Endothelial cell of umbilical vein (primary cell): Measurements from ENCODE around the gene CLDN15. TPM values are rescaled to one million over a fixed set of nuclear protein-coding genes. Genes with fewer than 3 reads are reported as not detected.
A peak's percentile ranks its signal among the peaks of the same experiment; 100 is the strongest.

Source experiments
- BruUV-seq: library from RNA; stranded (reverse); fragments of 400-500 nt; replicated peaks from 2 replicates; lab custom pipeline; 2021; lab: Mats Ljungman, UMichigan
- CTCF ChIA-PET: fragments of 300-600, 350-600 bp; sonication (Branson Sonifier 250); formaldehyde crosslinking; loops from one replicate; lab custom pipeline; 2021; ENCODE audit warnings: antibody characterized with exemption, inconsistent platforms; lab: Charles Lee
- POLR2A ChIA-PET: fragments of 300-600, 350-600 bp; sonication (Branson Sonifier 250); formaldehyde crosslinking; loops from one replicate; lab custom pipeline; 2021; ENCODE audit warnings: antibody characterized with exemption, inconsistent platforms; lab: Charles Lee
- DNase-seq: peaks from one replicate; pipeline ENCODE4 v3.0.0-alpha.2; 2011; ENCODE audit warnings: low read depth, low spot score
- FAIRE-seq: peaks from 2 replicates; lab custom pipeline; 2011; peaks lifted over from hg19 to GRCh38; lab: Jason Lieb, UNC
- H2AFZ ChIP-seq: 2 replicates; pipeline ENCODE4 v1.6.0; 2012; ENCODE audit warnings: low read depth, low read length, control low read depth, inconsistent platforms
- H3K27ac ChIP-seq: 2 replicates; pipeline ENCODE4 v1.5.1; 2011; ENCODE audit warnings: low read depth, mild to moderate bottlenecking, control low read depth, low read length, moderate library complexity; ENCODE audit not compliant: insufficient read depth
- H3K27me3 ChIP-seq, 2 experiments: 2 replicates each; pipeline versions ENCODE4 v1.6.0 to v1.6.1; 2011; ENCODE audit warnings: low read length in 2 of 2, mixed read lengths in 1 of 2; ENCODE audit not compliant: control insufficient read depth in 2 of 2, insufficient read depth in 2 of 2
- H3K36me3 ChIP-seq, 2 experiments: 2 replicates in 1 of 2; 3 replicates in 1 of 2; pipeline ENCODE4 v1.5.1; 2011; ENCODE audit warnings: low read length in 2 of 2, mild to moderate bottlenecking in 1 of 2, moderate library complexity in 1 of 2; ENCODE audit not compliant: control insufficient read depth in 2 of 2, insufficient read depth in 2 of 2; ENCODE audit errors: extremely low read depth in 1 of 2
- H3K4me1 ChIP-seq: 3 replicates; pipeline ENCODE4 v1.5.1; 2011; ENCODE audit warnings: mild to moderate bottlenecking, low read length; ENCODE audit not compliant: control insufficient read depth, insufficient read depth; ENCODE audit errors: extremely low read depth
- H3K4me2 ChIP-seq: 2 replicates; pipeline ENCODE4 v1.6.1; 2011; ENCODE audit warnings: low read length, control low read depth, mixed read lengths; ENCODE audit not compliant: insufficient read depth
- H3K4me3 ChIP-seq, 3 experiments: fragments of 200-600 bp in 1 of 3; sonication (generic), shearing (Covaris generic) in 1 of 3; replicated peaks in 1 of 3; 2 replicates each; pipeline ENCODE4 v1.5.1; 2011 to 2016; ENCODE audit warnings: control low read depth in 3 of 3, low read length in 3 of 3, mild to moderate bottlenecking in 2 of 3, inconsistent platforms in 1 of 3, low read depth in 1 of 3, moderate library complexity in 1 of 3; ENCODE audit not compliant: insufficient read depth in 1 of 3
- H3K79me2 ChIP-seq: 2 replicates; pipeline ENCODE4 v1.6.0; 2012; ENCODE audit warnings: low read length, inconsistent platforms; ENCODE audit not compliant: control insufficient read depth, insufficient read depth
- H3K9ac ChIP-seq: replicated peaks from 2 replicates; pipeline ENCODE3; 2011; ENCODE audit warnings: low read length, control low read depth; ENCODE audit not compliant: insufficient read depth; ENCODE audit errors: extremely low read depth
- H3K9me1 ChIP-seq: replicated peaks from 3 replicates; pipeline ENCODE4 v1.6.0; 2011; ENCODE audit warnings: mild to moderate bottlenecking, low read length; ENCODE audit not compliant: control insufficient read depth, insufficient read depth; ENCODE audit errors: extremely low read depth
- H3K9me3 ChIP-seq: replicated peaks from 2 replicates; pipeline ENCODE4 v1.5.1; 2012; ENCODE audit warnings: low read length, inconsistent platforms; ENCODE audit not compliant: control insufficient read depth, insufficient read depth
- H4K20me1 ChIP-seq: replicated peaks from 2 replicates; pipeline ENCODE3; 2011; ENCODE audit warnings: mild to moderate bottlenecking, low read length; ENCODE audit not compliant: control insufficient read depth, insufficient read depth; ENCODE audit errors: extremely low read depth
- CTCF ChIP-seq, 2 donors: IDR thresholded peaks; 1 replicate in 1 of 2; 2 replicates in 1 of 2; pipeline ENCODE4 v1.5.1; 2011; ENCODE audit warnings: low read length in 2 of 2, mild to moderate bottlenecking in 2 of 2, moderate library complexity in 2 of 2, control low read depth in 1 of 2, inconsistent platforms in 1 of 2, low read depth in 1 of 2; ENCODE audit not compliant: insufficient read depth in 1 of 2; ENCODE audit errors: extremely low read depth in 1 of 2
- EZH2 ChIP-seq: IDR thresholded peaks from 2 replicates; pipeline ENCODE4 v1.6.1; 2012; ENCODE audit warnings: borderline replicate concordance, low read depth, mild to moderate bottlenecking, moderate library complexity, low read length, inconsistent platforms; ENCODE audit not compliant: severe bottlenecking
- FOS ChIP-seq: IDR thresholded peaks from 2 replicates; pipeline ENCODE4 v1.6.1; 2011; ENCODE audit warnings: mild to moderate bottlenecking, low read length, moderate library complexity, borderline replicate concordance; ENCODE audit not compliant: insufficient read depth
- GATA2 ChIP-seq: IDR thresholded peaks from 2 replicates; pipeline ENCODE4 v1.7.0; 2011; ENCODE audit warnings: low read depth, mild to moderate bottlenecking, moderate library complexity, mixed read lengths, low read length; ENCODE audit not compliant: insufficient read length, insufficient read depth
- JUN ChIP-seq: IDR thresholded peaks from 2 replicates; pipeline ENCODE4 v1.6.1; 2011; ENCODE audit warnings: borderline replicate concordance, low read depth; ENCODE audit not compliant: insufficient read length, insufficient read depth
- MAX ChIP-seq: IDR thresholded peaks from 2 replicates; pipeline ENCODE4 v1.6.1; 2011; ENCODE audit not compliant: insufficient read depth, insufficient read length
- MYC ChIP-seq: IDR thresholded peaks from one replicate; pipeline ENCODE4 v1.6.1; 2011; ENCODE audit warnings: mild to moderate bottlenecking, low read depth, low read length
- POLR2A ChIP-seq: IDR thresholded peaks from 2 replicates; pipeline ENCODE4 v1.6.1; 2012; ENCODE audit warnings: low read depth, mild to moderate bottlenecking, control low read depth, low read length
- POLR2AphosphoS5 ChIP-seq: IDR thresholded peaks from 2 replicates; pipeline ENCODE4 v1.6.1; 2012; ENCODE audit warnings: low read depth, mild to moderate bottlenecking, control low read depth, low read length, moderate library complexity; ENCODE audit not compliant: insufficient read depth
- dilution Hi-C: fragments of 300-500 bp; cut with MboI; formaldehyde crosslinking; loops from one replicate; pipeline ENCODE4 v1.15.0; 2019; ENCODE audit warnings: low sequenced_read_pairs; ENCODE audit not compliant: extremely low pct_ligation_motif_present
- intact Hi-C: fragments of 100-400 bp; cut with micrococcal nuclease; formaldehyde crosslinking; loops from one replicate; pipeline ENCODE4 v1.10.0; 2022
- polyA plus RNA-seq, 4 experiments: library from polyadenylated mRNA; depleted of rRNA in 3 of 4; stranded (reverse) in 3 of 4; unstranded in 1 of 4; fragments of >200 nt; gene quantifications; 2 replicates each; pipeline versions ENCODE4 v1.2.1 to v1.2.3, GENCODE V29; 2011 to 2012; ENCODE audit warnings: missing spikeins in 1 of 4
- total RNA-seq: library from RNA; stranded (reverse); gene quantifications from 2 replicates; pipeline ENCODE4 v1.2.3, GENCODE V29; 2021

CLDN15 gene
- total and polyA plus RNA-seq, 2 donors (not counting 3 experiments of a cell fraction or from before 2014, with no cell fraction given): 11.3 to 17.7 TPM

GRCh38 chr7:101206665-101207042 lies 30.9 kb downstream of the CLDN15 start:
- POLR2A ChIA-PET: no interaction called here
- Histone ChIP-seq H3K27me3 (peaks cover 14 to 18% of the 10 kb centered on the region in 2 experiments), H3K27ac (no peak overlapping the region)

GRCh38 chr7:101205901-101206664 lies 31.5 kb downstream of the CLDN15 start:
- Histone ChIP-seq H3K27ac (no peak overlapping the region), H3K36me3 (peaks cover 6 to 20% of the 10 kb centered on the region in 2 experiments), H3K9ac (no peak overlapping the region), H3K4me3 (no peak overlapping the region), H4K20me1 (no peaks in the 10 kb centered on the region), H3K79me2 (no peaks in the 10 kb centered on the region), H3K4me2 (no peak overlapping the region), H3K9me1 (no peaks in the 10 kb centered on the region), H3K27me3 (peaks cover 19 to 21% of the 10 kb centered on the region in 2 experiments), H3K4me1 (peaks cover 5% of the 10 kb centered on the region), H2AFZ (no peak overlapping the region), H3K9me3 (no peaks in the 10 kb centered on the region)
- ChIA-PET CTCF (interaction anchor here (5.2 kb wide), 1 partner anchor 13 kb away, joined by 38 read pairs; no protein-coding TSS in a partner anchor), POLR2A (no interaction called here)
- FAIRE-seq: no peak
- TF ChIP-seq EZH2: no peak
- no peak for TF ChIP-seq POLR2A
- no peak for TF ChIP-seq CTCF (IDR thresholded peaks at IDR 0.05; ENCODE audit: extremely low read depth in 1 of 2, insufficient read depth in 1 of 2, low read depth in 1 of 2, low read length in 2 of 2)
- no peak for TF ChIP-seq FOS
- TF ChIP-seq JUN: no peak
- no peak for TF ChIP-seq MAX
- TF ChIP-seq GATA2: no peak
- no peak for TF ChIP-seq POLR2AphosphoS5
- TF ChIP-seq MYC: no peak
- TSS peak; percentile 72 for BruUV-seq
- no peak for DNase-seq
- intact Hi-C loops (no loop called here), dilution Hi-C loops (no loop called here)

More at GRCh38 chr7:101206665-101207042, 30.9 kb downstream of the CLDN15 start:
- BruUV-seq: no TSS peak
- no peaks in the 10 kb centered on the region for H3K9me1 ChIP-seq
- DNase-seq: no peak
- dilution Hi-C loops (no loop called here), intact Hi-C loops (no loop called here)
- FAIRE-seq: peak; percentile 67
- H3K9me3 ChIP-seq: no peaks in the 10 kb centered on the region
- H3K4me2 ChIP-seq: no peak overlapping the region
- CTCF ChIA-PET: no interaction called here
- H3K4me3 ChIP-seq: no peak overlapping the region
- peaks cover 5% of the 10 kb centered on the region for H3K4me1 ChIP-seq
- no peak overlapping the region for H3K9ac ChIP-seq
- no peak overlapping the region for H2AFZ ChIP-seq
- TF ChIP-seq EZH2: no peak
- no peak for TF ChIP-seq JUN
- no peaks in the 10 kb centered on the region for H3K79me2 ChIP-seq
- H4K20me1 ChIP-seq: no peaks in the 10 kb centered on the region
- H3K36me3 ChIP-seq: peaks cover 8 to 26% of the 10 kb centered on the region in 2 experiments
